Daoy (cell line): ENCODE data around the gene RAB29. TPM values are rescaled to one million over a fixed set of nuclear protein-coding genes. Genes with fewer than 3 reads are reported as not detected.
"Not testable (repeated sequence)": the region's sequence is repeated elsewhere in the genome, so short reads cannot be mapped to it uniquely, and the experiment has no call there.

Experiments used
- DNase-seq: peaks from one replicate; pipeline ENCODE4 v3.0.0-alpha.2; 2015; ENCODE audit warnings: low read depth
- total RNA-seq: library from RNA; depleted of rRNA; stranded (reverse); fragments of >200 nt; shearing (Covaris generic); gene quantifications from 2 replicates; pipeline ENCODE4 v1.2.3, GENCODE V29; 2014; rRNA removed

RAB29 gene
- total RNA-seq, 1 experiment from 2014 or later: 9.6 TPM

DNA sequence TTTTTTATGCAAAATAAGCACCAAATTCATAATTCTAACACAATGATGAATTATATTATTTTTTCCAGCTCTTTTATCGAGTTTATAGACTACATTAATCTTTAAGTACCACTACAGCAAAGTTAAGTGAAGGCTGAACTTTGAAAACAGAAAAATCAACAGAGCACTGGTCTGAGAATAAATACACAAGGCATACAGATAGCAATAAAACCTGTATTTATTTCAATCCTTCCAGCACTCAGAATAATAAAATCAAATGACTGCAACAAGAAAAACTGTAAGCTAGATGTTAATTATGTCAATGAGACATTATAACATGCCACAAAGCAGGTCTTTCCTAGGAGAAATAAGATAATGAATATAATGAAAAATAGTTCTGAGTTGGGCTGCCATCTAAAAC is 49.8 kb downstream of the RAB29 start:
- DNase-seq: no peak

DNA sequence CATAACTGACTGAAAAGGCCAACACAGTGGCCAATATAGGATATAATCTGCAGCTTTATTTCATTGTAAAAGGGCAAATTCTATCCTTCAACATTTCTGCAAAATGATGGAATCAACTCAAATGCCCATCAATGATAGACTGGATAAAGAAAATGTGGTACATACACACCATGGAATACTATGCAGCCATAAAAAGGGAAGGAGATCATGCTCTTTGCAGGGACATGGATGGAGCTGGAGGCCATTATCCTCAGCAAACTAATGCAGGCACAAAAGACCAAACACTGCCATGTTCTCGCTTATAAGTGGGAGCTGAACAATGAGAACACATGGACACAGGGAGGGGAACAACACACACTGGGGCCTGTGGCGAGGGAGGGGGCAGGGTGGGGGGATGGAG is 54.5 kb downstream of the RAB29 start:
- DNase-seq: not testable (repeated sequence)

DNA sequence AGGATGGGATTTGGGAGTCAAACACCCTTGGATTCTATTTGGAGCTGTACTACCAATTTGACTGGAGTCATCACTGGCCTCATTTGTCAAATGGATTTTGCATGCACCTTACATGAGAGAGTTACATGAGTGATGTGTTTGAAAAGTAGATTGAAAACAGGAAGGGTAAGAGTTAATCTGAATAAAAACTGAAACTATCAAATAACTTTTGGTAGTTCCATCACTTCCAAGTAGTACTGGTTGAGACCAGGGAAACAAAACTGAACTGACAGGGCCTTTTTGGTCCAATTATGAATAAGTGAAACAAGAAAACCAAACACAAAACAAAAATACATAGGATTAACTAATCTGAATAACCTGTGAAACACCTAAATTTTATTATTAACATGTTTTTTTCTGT is 55.5 kb downstream of the RAB29 start:
- no peak for DNase-seq

DNA sequence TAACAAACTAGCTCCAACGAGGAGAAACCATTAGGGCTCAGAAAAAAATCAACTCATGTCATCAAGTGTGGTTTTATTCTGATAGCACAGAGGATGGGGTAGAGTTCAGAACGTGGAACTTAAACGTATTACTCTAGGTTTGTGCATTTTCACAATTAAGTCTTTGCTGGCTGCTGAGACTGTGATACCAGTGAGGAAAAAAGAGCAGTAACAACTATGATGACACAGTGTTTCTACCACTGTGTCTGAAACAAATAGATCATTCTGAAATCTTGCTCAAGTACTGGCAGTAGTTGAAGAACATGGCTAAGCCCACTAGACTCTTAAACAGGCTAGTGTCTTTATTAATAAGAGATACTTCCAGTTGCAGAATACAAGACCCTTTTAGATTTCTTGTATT is 56.3 kb downstream of the RAB29 start:
- DNase-seq: no peak

Other genes with a start within 250 kb of the RAB29 start
- 13.0 and 17.1 TPM in 2 replicates for gene ELK4, start 143.5 kb downstream of the RAB29 start, total RNA-seq
- 10.5 and 11.8 TPM in 2 replicates for gene SLC45A3, start 95.0 kb downstream of the RAB29 start, total RNA-seq
- gene NUCKS1, start 25.3 kb downstream of the RAB29 start, total RNA-seq: 184 and 191 TPM in 2 replicates
- gene SLC41A1, start 37.7 kb upstream of the RAB29 start, total RNA-seq: 20.7 and 25.1 TPM in 2 replicates
- gene PM20D1, start 74.7 kb upstream of the RAB29 start, total RNA-seq: not detected in 2 replicates
- gene SLC26A9, start 168.0 kb upstream of the RAB29 start, total RNA-seq: not detected in 2 replicates
- 2.7 and 3.5 TPM in 2 replicates for gene RAB7B, start 227.9 kb upstream of the RAB29 start, total RNA-seq
- not detected in 2 replicates for gene CTSE, start 248.4 kb upstream of the RAB29 start, total RNA-seq